Measurements from ENCODE around the gene PLCB3.

The PLCB3 gene

GRCh38 chr11:64263947-64264317 is 12.6 kb downstream of the PLCB3 start:
- no peaks in the 10 kb centered on the region for H3K27me3 ChIP-seq (ENCODE audit: insufficient read depth, poor library complexity, severe bottlenecking)
- no peak for TF ChIP-seq SPI1 (IDR thresholded peaks at IDR 0.05; ENCODE audit: borderline replicate concordance, low read depth)
- no peak for TF ChIP-seq GABPA (IDR thresholded peaks at IDR 0.05; ENCODE audit: low read depth)
- H3K4me3 ChIP-seq (replicated peaks; ENCODE audit: insufficient read depth, low read length), result no peak overlapping the region
- no peak overlapping the region for H3K27ac ChIP-seq (replicated peaks)
- no peak for DNase-seq (ENCODE audit: low read depth in 1 of 2, low spot score in 1 of 2)

GRCh38 chr11:64264371-64264852 is 13.1 kb downstream of the PLCB3 start:
- Histone ChIP-seq H3K4me3 (replicated peaks; ENCODE audit: insufficient read depth, low read length) (no peak overlapping the region), H3K27ac (replicated peaks) (no peak overlapping the region), H3K27me3 (ENCODE audit: insufficient read depth, poor library complexity, severe bottlenecking) (no peaks in the 10 kb centered on the region)
- DNase-seq (ENCODE audit: low read depth in 1 of 2, low spot score in 1 of 2), result no peak
- TF ChIP-seq REST (IDR thresholded peaks at IDR 0.05; ENCODE audit: insufficient replicate concordance, low read depth) (no peak), GABPA (IDR thresholded peaks at IDR 0.05; ENCODE audit: low read depth) (no peak), POLR2AphosphoS5 (IDR thresholded peaks at IDR 0.05; ENCODE audit: low read depth) (no peak), SPI1 (IDR thresholded peaks at IDR 0.05; ENCODE audit: borderline replicate concordance, low read depth) (no peak)

- TF ChIP-seq SPI1 (IDR thresholded peaks at IDR 0.05; ENCODE audit: borderline replicate concordance, low read depth) (no peak), GABPA (IDR thresholded peaks at IDR 0.05; ENCODE audit: low read depth) (no peak), CTCF (IDR thresholded peaks at IDR 0.05; ENCODE audit: insufficient read depth, low read length) (no peak), REST (IDR thresholded peaks at IDR 0.05; ENCODE audit: insufficient replicate concordance, low read depth) (no peak), POLR2AphosphoS5 (IDR thresholded peaks at IDR 0.05; ENCODE audit: low read depth) (no peak; the same call in 1 of the 2 replicates)
- Histone ChIP-seq H3K27me3 (ENCODE audit: insufficient read depth, poor library complexity, severe bottlenecking) (no peaks in the 10 kb centered on the region), H3K27ac (replicated peaks) (no peak overlapping the region), H3K4me3 (replicated peaks; ENCODE audit: insufficient read depth, low read length) (no peak overlapping the region)
- no peak for DNase-seq (ENCODE audit: low read depth in 1 of 2, low spot score in 1 of 2)
These were observed 14.1 kb downstream of the PLCB3 start for GRCh38 chr11:64265176-64266160.

- no peak overlapping the region for H3K4me3 ChIP-seq (replicated peaks; ENCODE audit: insufficient read depth, low read length)
- no peak overlapping the region for H3K27ac ChIP-seq (replicated peaks)
- DNase-seq (ENCODE audit: low read depth in 1 of 2, low spot score in 1 of 2), result no peak
- TF ChIP-seq POLR2AphosphoS5 (IDR thresholded peaks at IDR 0.05; ENCODE audit: low read depth) (no peak), SPI1 (IDR thresholded peaks at IDR 0.05; ENCODE audit: borderline replicate concordance, low read depth) (no peak), REST (IDR thresholded peaks at IDR 0.05; ENCODE audit: insufficient replicate concordance, low read depth) (no peak), GABPA (IDR thresholded peaks at IDR 0.05; ENCODE audit: low read depth) (no peak), CTCF (IDR thresholded peaks at IDR 0.05; ENCODE audit: insufficient read depth, low read length) (no peak)
- no peaks in the 10 kb centered on the region for H3K27me3 ChIP-seq (ENCODE audit: insufficient read depth, poor library complexity, severe bottlenecking)
These were observed 15.0 kb downstream of the PLCB3 start for GRCh38 chr11:64266339-64266738.

All from HL-60 (cell line).